K562 (cell line): ENCODE results near the gene COCH. TPM values are rescaled to one million over a fixed set of nuclear protein-coding genes. Genes with fewer than 3 reads are reported as not detected.

Experiments used
- ATAC-seq: fragments of 200-7000 bp; cut with Tn5 transposase; 3 replicates; pipeline ENCODE4 v1.9.1; 2020; ENCODE audit warnings: moderate library complexity
- BruUV-seq: library from RNA; stranded (reverse); fragments of 400-500 nt; replicated peaks from 2 replicates; lab custom pipeline; 2021; lab: Mats Ljungman, UMichigan
- CTCF ChIA-PET: fragments of 300-600 bp; formaldehyde crosslinking; extraction: SDS; loops from one replicate; lab custom pipeline; 2021; ENCODE audit warnings: low intra/inter-chr PET ratio; lab: Yijun Ruan, JAX
- POLR2A ChIA-PET: fragments of 300-600, 350-650 bp; sonication (Branson Sonifier 250); formaldehyde crosslinking; extraction: SDS; loops from one replicate; lab custom pipeline; 2021; ENCODE audit warnings: antibody characterized with exemption, inconsistent platforms; lab: Yijun Ruan, JAX
- DNase-seq, 4 experiments: peaks; one replicate each; pipeline versions ENCODE4 v3.0.0 to v3.0.0-alpha.2; 2011 to 2018; ENCODE audit warnings: low spot score in 3 of 4, mixed read lengths in 3 of 4; ENCODE audit errors: extremely low read depth in 1 of 4
- FAIRE-seq: peaks from 2 replicates; lab custom pipeline; 2011; peaks lifted over from hg19 to GRCh38; lab: Jason Lieb, UNC
- H2AFZ ChIP-seq: 2 replicates; pipeline ENCODE4 v1.6.0; 2011; ENCODE audit warnings: low read depth, low read length, control low read depth, inconsistent platforms
- H3K27ac ChIP-seq: fragments of 200-600 bp; 3 replicates; pipeline ENCODE4 v1.8.0; 2011; ENCODE audit warnings: low read depth, mild to moderate bottlenecking, control low read depth, inconsistent platforms, low read length, moderate library complexity, mixed read lengths; ENCODE audit errors: extremely low read depth
- H3K27me3 ChIP-seq, 2 experiments: fragments of 300-600 bp in 1 of 2; 2 replicates in 1 of 2; 3 replicates in 1 of 2; pipeline versions ENCODE4 v1.6.0 to v1.8.0; 2011; ENCODE audit warnings: inconsistent platforms in 2 of 2, low read length in 2 of 2, mild to moderate bottlenecking in 1 of 2, mixed read lengths in 1 of 2, moderate library complexity in 1 of 2; ENCODE audit not compliant: control insufficient read depth in 2 of 2, insufficient read depth in 2 of 2
- H3K36me3 ChIP-seq: fragments of 300-600 bp; 3 replicates; pipeline ENCODE4 v1.8.0; 2011; ENCODE audit warnings: mild to moderate bottlenecking, low read length, inconsistent platforms; ENCODE audit not compliant: control insufficient read depth, insufficient read depth
- H3K4me1 ChIP-seq, 2 experiments: fragments of 200-600 bp in 1 of 2; replicated peaks in 1 of 2; 2 replicates in 1 of 2; 3 replicates in 1 of 2; pipeline versions ENCODE4 v1.5.1 to v1.8.0; 2011; ENCODE audit warnings: inconsistent platforms in 2 of 2, low read length in 2 of 2, mild to moderate bottlenecking in 1 of 2, mixed read lengths in 1 of 2, moderate library complexity in 1 of 2; ENCODE audit not compliant: control insufficient read depth in 2 of 2, insufficient read depth in 2 of 2
- H3K4me2 ChIP-seq: 2 replicates; pipeline ENCODE4 v1.6.1; 2011; ENCODE audit warnings: low read length, control low read depth, inconsistent platforms, mixed read lengths; ENCODE audit not compliant: insufficient read depth
- H3K4me3 ChIP-seq: fragments of 200-600 bp; sonication (generic), shearing (Covaris generic); 2 replicates; pipeline ENCODE4 v1.5.1; 2016; ENCODE audit warnings: control low read depth, inconsistent platforms
- H3K79me2 ChIP-seq: fragments of 200-600 bp; 3 replicates; pipeline ENCODE4 v1.8.0; 2011; ENCODE audit warnings: low read length, inconsistent platforms; ENCODE audit not compliant: control insufficient read depth, insufficient read depth
- H3K9ac ChIP-seq, 2 experiments: 2 replicates each; pipeline versions ENCODE4 v1.6.0 to v1.6.1; 2011; ENCODE audit warnings: low read depth in 2 of 2, low read length in 2 of 2, control low read depth in 1 of 2, inconsistent platforms in 1 of 2, mild to moderate bottlenecking in 1 of 2, mixed read lengths in 1 of 2; ENCODE audit not compliant: insufficient read depth in 1 of 2
- H3K9me1 ChIP-seq: one replicate; pipeline ENCODE4 v1.6.0; 2011; ENCODE audit warnings: inconsistent platforms, mild to moderate bottlenecking, low read length, moderate library complexity; ENCODE audit not compliant: control insufficient read depth, insufficient read depth
- H3K9me3 ChIP-seq: replicated peaks from 2 replicates; pipeline ENCODE4 v1.5.1; 2011; ENCODE audit warnings: low read depth, low read length, inconsistent platforms; ENCODE audit not compliant: control insufficient read depth, insufficient read depth
- H4K20me1 ChIP-seq: replicated peaks from 2 replicates; pipeline ENCODE4 v1.6.1; 2011; ENCODE audit warnings: low read length, inconsistent platforms, mixed read lengths; ENCODE audit not compliant: control insufficient read depth, insufficient read depth
- DACH1 ChIP-seq: fragments of 450-650 bp; IDR thresholded peaks from 2 replicates; pipeline ENCODE4 v1.6.1; 2018; ENCODE audit not compliant: partially characterized antibody
- EHMT2 ChIP-seq: fragments of 450-650 bp; IDR thresholded peaks from 2 replicates; pipeline ENCODE4 v1.6.1; 2018; ENCODE audit warnings: antibody characterized with exemption
- ETV6 ChIP-seq, 3 experiments: fragments of 150-350 bp in 1 of 3; sonication (generic) in 1 of 3; formaldehyde crosslinking in 1 of 3; IDR thresholded peaks; 2 replicates each; pipeline versions ENCODE4 v1.6.1 to v1.8.0; 2014 to 2022; ENCODE audit warnings: borderline replicate concordance in 2 of 3, low read depth in 2 of 3, antibody characterized with exemption in 1 of 3, low read length in 1 of 3, mild to moderate bottlenecking in 1 of 3, missing genetic modification reagents in 1 of 3
- HMGN3 ChIP-seq: IDR thresholded peaks from 2 replicates; pipeline ENCODE4 v1.6.1; 2011; ENCODE audit warnings: borderline replicate concordance, low read depth, mild to moderate bottlenecking, mixed read lengths, low read length; ENCODE audit not compliant: insufficient read length; ENCODE audit errors: extremely low read depth
- HNRNPK ChIP-seq: fragments of 200-400 bp; formaldehyde crosslinking; IDR thresholded peaks from one replicate; pipeline ENCODE4 v1.6.1; 2018; ENCODE audit warnings: mild to moderate bottlenecking, low read depth, low read length; ENCODE audit not compliant: poor library complexity, severe bottlenecking
- KDM1A ChIP-seq, 2 experiments: fragments of 450-650 bp; IDR thresholded peaks; 2 replicates each; pipeline ENCODE4 v1.6.1; 2016; ENCODE audit warnings: mild to moderate bottlenecking in 2 of 2
- MAFG ChIP-seq: fragments of 450-650 bp; conservative IDR thresholded peaks from 2 replicates; pipeline ENCODE4 v1.6.1; 2016; ENCODE audit warnings: missing genetic modification characterization, missing compliant biosample characterization
- MIER1 ChIP-seq: fragments of 450-650 bp; IDR thresholded peaks from 2 replicates; pipeline ENCODE4 v1.6.1; 2016; ENCODE audit warnings: antibody characterized with exemption, mild to moderate bottlenecking, low read depth
- PHB2 ChIP-seq: fragments of 450-650 bp; IDR thresholded peaks from 2 replicates; pipeline ENCODE4 v1.6.1; 2017; ENCODE audit warnings: low read depth
- ZBTB34 ChIP-seq: fragments of 250-450 bp; sonication (Bioruptor Pico); IDR thresholded peaks from 2 replicates; pipeline ENCODE4 v1.8.0; 2021; ENCODE audit warnings: mild to moderate bottlenecking, moderate library complexity
- ZNF23 ChIP-seq: fragments of 250-450 bp; sonication (Bioruptor Pico); IDR thresholded peaks from 2 replicates; pipeline ENCODE4 v1.4.0; 2020; ENCODE audit warnings: mild to moderate bottlenecking
- ZNF586 ChIP-seq: fragments of 450-650 bp; formaldehyde crosslinking; conservative IDR thresholded peaks from 2 replicates; pipeline ENCODE4 v1.4.0; 2020; ENCODE audit warnings: mild to moderate bottlenecking, moderate library complexity
- ZNF740 ChIP-seq, 3 experiments: fragments of 200-800 bp in 1 of 3; sonication (Bioruptor generic) in 1 of 3; sonication (generic) in 1 of 3; formaldehyde crosslinking in 1 of 3; IDR thresholded peaks; 2 replicates each; pipeline versions ENCODE4 v1.6.1 to v1.8.0; 2016 to 2022; ENCODE audit warnings: mild to moderate bottlenecking in 2 of 3, missing compliant biosample characterization in 2 of 3, missing genetic modification characterization in 2 of 3, missing genetic modification reagents in 1 of 3
- WGBS: fragments of 100-300 bp; shearing (Covaris generic); methylation state at CpG from one replicate; pipeline ENCODE4 v1.1.6; 2016; ENCODE audit warnings: low coverage, mixed read lengths; ENCODE audit not compliant: insufficient coverage; ENCODE audit errors: missing lambda C conversion rate; 5-methylcytosine and 5-hydroxymethylcytosine counted together
- in situ Hi-C: fragments of 300-500 bp; cut with MboI; formaldehyde crosslinking; loops from 4 replicates; pipeline ENCODE4 v1.15.0; 2018; ENCODE audit warnings: inconsistent platforms, mixed read lengths
- intact Hi-C: fragments of 100-400 bp; cut with micrococcal nuclease; formaldehyde crosslinking; loops from 2 replicates; pipeline ENCODE4 v1.14.2; 2022
- polyA plus RNA-seq, 8 experiments: library from polyadenylated mRNA; depleted of rRNA in 4 of 8; stranded (reverse) in 5 of 8; unstranded in 3 of 8; fragments of >200 nt; fragmentation: Nextera tagmentation in 2 of 8; fragmentation: Illumina TruSeq in 1 of 8; extraction: Ambion mirVana in 2 of 8; extraction: Trizol in 1 of 8; gene quantifications; 2 replicates each; pipeline versions ENCODE4 v1.2.1 to v1.2.3, GENCODE V29; 2011 to 2014; ENCODE audit warnings: inconsistent platforms in 1 of 8, missing spikeins in 1 of 8
- total RNA-seq, 7 experiments: library from RNA; depleted of rRNA in 6 of 7; stranded (reverse); fragments of >200 nt in 6 of 7; fragmentation: Illumina TruSeq in 2 of 7; extraction: Trizol in 2 of 7; gene quantifications; 2 replicates each; pipeline versions ENCODE4 v1.2.1 to v1.2.3, GENCODE V29; 2011 to 2021; ENCODE audit warnings: low replicate concordance in 1 of 7
- TF ChIP-seq, protein P1 (sequence below): fragments of 450-650 bp; IDR thresholded peaks from 2 replicates; pipeline ENCODE4 v1.7.1; 2018; ENCODE audit warnings: mild to moderate bottlenecking, low read depth; ENCODE audit not compliant: partially characterized antibody

Gene COCH
- total and polyA plus RNA-seq, 9 of the 15 experiments (the other 6 are each of a cell fraction or from before 2014, with no cell fraction given), result 27.0 to 141 (median 69.3) TPM

GRCh38 chr14:30935445-30935844 is 61.1 kb downstream of the COCH start:
- no peak for DNase-seq

More at GRCh38 chr14:30935445-30935844, 61.1 kb downstream of the COCH start:
- H3K4me2 ChIP-seq, result no peak overlapping the region
- no peak overlapping the region for H3K9ac ChIP-seq
- CTCF ChIA-PET, result no interaction called here
- no peak overlapping the region for H3K4me3 ChIP-seq
- no peaks in the 10 kb centered on the region for H4K20me1 ChIP-seq
- H3K4me1 ChIP-seq, result no peaks in the 10 kb centered on the region
- H3K79me2 ChIP-seq, result peaks cover 3% of the 10 kb centered on the region; the same call in 1 of the 3 replicates
- intact Hi-C loops (no loop called here), in situ Hi-C loops (no loop called here)
- H3K9me1 ChIP-seq, result no peaks in the 10 kb centered on the region
- H3K27me3 ChIP-seq, result no peaks in the 10 kb centered on the region
- TF ChIP-seq HNRNPK (no peak), KDM1A (IDR thresholded peaks at IDR 0.05) (no peak), ZNF740 (CRISPR knock-in tag; IDR thresholded peaks at IDR 0.05) (no peak), ZNF740 (tag; IDR thresholded peaks at IDR 0.05) (no peak), MAFG (tag) (no peak), HMGN3 (no peak), MIER1 (no peak), DACH1 (no peak), ZNF586 (no peak), EHMT2 (no peak), ETV6 (IDR thresholded peaks at IDR 0.05; ENCODE audit: borderline replicate concordance in 1 of 2, low read depth in 2 of 2, low read length in 1 of 2) (no peak), ETV6 (CRISPR knock-in tag; IDR thresholded peaks at IDR 0.05; ENCODE audit: borderline replicate concordance) (no peak), ZBTB34 (no peak), ZNF23 (CRISPR knock-in tag) (no peak), PHB2 (no peak)
- TF ChIP-seq, protein P1, sequence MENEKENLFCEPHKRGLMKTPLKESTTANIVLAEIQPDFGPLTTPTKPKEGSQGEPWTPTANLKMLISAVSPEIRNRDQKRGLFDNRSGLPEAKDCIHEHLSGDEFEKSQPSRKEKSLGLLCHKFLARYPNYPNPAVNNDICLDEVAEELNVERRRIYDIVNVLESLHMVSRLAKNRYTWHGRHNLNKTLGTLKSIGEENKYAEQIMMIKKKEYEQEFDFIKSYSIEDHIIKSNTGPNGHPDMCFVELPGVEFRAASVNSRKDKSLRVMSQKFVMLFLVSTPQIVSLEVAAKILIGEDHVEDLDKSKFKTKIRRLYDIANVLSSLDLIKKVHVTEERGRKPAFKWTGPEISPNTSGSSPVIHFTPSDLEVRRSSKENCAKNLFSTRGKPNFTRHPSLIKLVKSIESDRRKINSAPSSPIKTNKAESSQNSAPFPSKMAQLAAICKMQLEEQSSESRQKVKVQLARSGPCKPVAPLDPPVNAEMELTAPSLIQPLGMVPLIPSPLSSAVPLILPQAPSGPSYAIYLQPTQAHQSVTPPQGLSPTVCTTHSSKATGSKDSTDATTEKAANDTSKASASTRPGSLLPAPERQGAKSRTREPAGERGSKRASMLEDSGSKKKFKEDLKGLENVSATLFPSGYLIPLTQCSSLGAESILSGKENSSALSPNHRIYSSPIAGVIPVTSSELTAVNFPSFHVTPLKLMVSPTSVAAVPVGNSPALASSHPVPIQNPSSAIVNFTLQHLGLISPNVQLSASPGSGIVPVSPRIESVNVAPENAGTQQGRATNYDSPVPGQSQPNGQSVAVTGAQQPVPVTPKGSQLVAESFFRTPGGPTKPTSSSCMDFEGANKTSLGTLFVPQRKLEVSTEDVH, result no peak
- no peak overlapping the region for H3K27ac ChIP-seq
- no TSS peak for BruUV-seq
- H2AFZ ChIP-seq, result no peak overlapping the region
- ATAC-seq (no peak), FAIRE-seq (no peak)
- 88% methylated on average over 2 of the region's 2 CpGs for WGBS
- no peaks in the 10 kb centered on the region for H3K9me3 ChIP-seq
- POLR2A ChIA-PET, result no interaction called here
- peaks cover 67% of the 10 kb centered on the region for H3K36me3 ChIP-seq
